NCI-H1048 (cell line): ENCODE results near the gene CPD.
"Not testable (repeated sequence)": the region's sequence is repeated elsewhere in the genome, so short reads cannot be mapped to it uniquely, and the experiment has no call there.

Experiments
- DNase-seq: peaks from one replicate; lab custom pipeline; 2025; lab: John Stamatoyannopoulos, UW

CPD gene

GRCh38 chr17:30427611-30428010, 48.9 kb downstream of the CPD start:
- no peak for DNase-seq

DNA sequence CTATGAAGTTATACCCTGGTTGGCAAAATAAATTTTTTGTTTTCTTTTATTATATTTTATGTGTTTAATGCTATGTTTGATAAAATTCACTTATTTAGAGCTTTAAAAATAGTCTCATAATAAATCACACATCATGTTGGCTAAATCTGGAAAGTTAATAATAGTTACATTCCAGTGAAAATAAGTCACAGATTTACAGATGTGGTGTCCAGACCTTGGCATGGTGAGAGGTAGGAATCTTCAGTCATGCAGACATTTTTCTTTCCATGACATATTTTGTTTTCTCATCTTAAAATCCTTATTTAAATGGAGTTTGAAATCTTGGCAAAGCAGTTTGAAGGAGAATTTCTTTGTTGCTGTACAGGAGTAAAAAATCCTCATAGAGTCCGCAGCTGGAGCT, 50.4 kb downstream of the CPD start:
- no peak for DNase-seq

DNA sequence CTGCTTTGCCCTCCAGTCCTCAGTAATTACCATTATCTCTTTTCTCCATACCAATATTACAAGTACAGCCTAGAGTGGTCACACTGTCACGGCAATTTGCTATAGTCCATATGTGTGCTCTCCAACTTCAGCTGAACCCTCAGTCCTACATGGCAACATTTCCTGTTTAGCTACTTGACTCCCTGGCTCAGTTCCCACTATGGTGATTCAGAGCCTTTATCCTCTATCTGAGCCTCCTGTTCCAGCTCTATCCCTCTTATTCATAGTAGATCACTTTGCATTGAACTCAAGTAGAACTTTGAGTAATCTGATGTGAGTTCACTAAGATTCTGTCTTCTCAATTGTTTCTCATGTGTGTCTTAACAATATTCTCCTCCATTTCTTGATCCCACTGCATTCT, 54.8 kb downstream of the CPD start:
- no peak for DNase-seq

- DNase-seq, result no peak
These were observed 58.0 kb downstream of the CPD start for GRCh38 chr17:30436729-30437128.

GRCh38 chr17:30443721-30444120, 65.0 kb downstream of the CPD start:
- DNase-seq, result no peak

DNA sequence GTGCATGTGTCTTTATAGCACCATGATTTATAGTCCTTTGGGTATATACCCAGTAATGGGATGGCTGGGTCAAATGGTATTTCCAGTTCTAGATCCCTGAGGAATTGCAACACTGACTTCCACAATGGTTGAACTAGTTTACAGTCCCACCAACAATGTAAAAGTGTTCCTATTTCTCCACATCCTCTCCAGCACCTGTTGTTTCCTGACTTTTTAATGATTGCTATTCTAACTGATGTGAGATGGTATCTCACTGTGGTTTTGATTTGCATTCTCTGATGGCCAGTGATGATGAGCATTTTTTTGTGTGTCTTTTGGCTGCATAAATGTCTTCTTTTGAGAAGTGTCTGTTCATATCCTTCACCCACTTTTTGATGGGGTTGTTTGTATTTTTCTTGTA, 67.9 kb downstream of the CPD start:
- not testable (repeated sequence) for DNase-seq

DNA sequence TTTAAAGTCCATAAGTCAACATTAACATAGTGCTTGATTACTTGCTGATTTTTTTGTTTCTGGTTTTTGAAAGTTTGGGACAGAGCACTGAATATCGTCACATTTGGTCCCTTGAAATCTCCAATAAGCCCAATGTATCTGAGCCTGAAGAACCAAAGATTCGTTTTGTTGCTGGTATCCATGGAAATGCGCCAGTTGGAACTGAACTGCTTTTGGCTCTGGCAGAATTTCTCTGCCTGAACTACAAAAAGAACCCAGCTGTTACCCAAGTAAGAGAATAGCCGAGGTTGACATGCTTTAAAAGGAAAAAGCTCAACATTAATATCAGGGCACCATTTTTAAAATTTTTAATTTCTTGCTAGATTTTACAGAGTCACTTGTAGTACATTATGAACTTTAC, 70.8 kb downstream of the CPD start:
- no peak for DNase-seq

- no peak for DNase-seq
These were observed 71.6 kb downstream of the CPD start for GRCh38 chr17:30450125-30451027.

- DNase-seq, result no peak
These were observed 75.9 kb downstream of the CPD start for GRCh38 chr17:30454635-30455034.

GRCh38 chr17:30458371-30458770, 79.6 kb downstream of the CPD start:
- DNase-seq, result no peak

GRCh38 chr17:30458797-30459413, 80.2 kb downstream of the CPD start:
- DNase-seq, result not testable (repeated sequence)

- DNase-seq, result no peak
These were observed 89.7 kb downstream of the CPD start for GRCh38 chr17:30468465-30468864.

- DNase-seq, result no peak
These were observed 93.6 kb downstream of the CPD start for GRCh38 chr17:30472238-30472890.

DNA sequence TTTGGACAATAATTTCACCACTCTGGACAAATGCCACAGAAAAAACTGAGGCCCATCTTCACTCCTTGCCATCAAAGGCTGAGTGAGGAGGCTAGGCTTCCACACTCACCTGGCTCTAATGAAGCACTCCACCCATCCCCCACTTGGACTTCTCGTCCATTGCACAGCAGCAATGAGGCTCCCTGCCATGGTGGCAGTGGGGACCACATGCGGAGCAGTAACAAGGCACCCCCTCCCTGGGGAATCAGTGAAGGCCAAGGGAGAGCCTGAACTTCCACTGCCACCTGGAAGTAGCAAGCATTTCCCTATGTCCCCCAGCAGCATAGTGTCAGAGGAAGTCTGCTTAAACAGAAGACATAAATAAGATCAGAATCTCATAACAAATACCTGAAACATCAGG, 96.5 kb downstream of the CPD start:
- DNase-seq, result no peak

DNA sequence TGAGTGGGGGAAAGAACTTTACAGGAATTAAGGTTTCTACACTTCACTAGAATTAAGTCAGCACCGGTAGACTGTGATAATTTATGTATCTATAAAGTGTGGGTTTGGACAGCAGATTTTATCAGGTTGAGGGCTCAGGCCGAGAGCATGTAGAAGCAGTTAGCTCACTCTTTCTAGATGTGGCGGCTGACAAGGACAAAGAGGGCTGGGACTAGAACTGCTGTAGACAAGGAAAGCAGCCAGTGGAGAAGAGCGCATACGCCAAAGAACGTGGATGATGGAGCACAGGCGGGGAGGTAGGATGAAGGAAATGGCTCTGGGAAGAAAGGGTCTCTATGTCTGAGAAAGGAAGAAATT, 98.0 kb downstream of the CPD start:
- no peak for DNase-seq

DNA sequence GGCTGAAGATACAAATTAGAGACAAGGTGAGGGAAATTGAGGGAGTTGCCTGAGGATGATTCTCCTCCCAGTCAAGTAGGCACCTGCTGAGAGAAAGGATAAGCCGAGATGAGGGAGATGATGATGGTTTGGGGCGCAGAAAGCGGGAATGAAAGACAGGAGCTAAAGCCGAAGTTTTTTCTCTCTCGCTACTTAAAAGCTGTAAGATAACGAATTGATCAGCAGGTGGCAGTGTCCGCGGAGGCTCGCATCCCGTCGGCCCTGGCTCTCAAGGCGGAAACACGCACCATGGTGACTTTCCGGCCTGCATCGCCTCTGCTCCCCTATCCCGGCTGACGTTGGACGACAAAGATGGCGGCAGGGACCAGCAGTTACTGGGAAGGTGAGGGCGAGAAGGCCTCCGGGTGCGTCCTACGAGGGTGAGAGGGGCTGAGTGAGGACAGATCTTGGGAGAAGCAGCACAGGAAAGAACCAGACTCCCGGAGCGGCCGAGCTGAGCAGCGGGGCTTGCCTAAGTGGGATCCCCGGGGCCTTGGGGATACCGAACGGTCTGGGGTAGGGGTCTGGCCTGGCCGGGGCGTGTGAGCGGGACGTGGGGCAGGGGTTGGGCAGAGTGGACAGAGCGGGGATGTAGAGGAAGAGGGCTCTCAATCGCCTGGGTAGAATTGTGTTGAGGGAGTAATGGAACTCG, 98.5 kb downstream of the CPD start, which contains the start of gene GOSR1:
Gene GOSR1 (plus strand): TSS at position 326 of the 691 bp plus-strand sequence. CDS start 26 bp downstream, at position 352.
- DNase-seq, result peak; percentile 88

DNA sequence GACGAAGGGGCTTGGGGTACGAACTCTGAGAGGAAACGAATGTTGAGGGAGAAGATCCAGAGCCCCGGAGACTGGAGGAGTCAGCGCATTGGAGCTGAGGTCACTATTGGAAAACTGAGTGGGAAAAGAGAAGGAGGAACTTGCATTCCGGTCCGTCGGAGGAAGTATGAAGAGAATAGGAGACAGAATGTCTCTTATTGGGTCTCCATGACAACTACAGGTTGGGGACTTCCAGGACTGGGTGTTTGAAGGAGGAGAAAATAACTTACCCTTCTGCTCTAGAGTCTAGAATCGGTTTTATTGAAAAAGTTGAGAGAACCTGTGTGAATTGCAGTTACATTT, 99.0 kb downstream of the CPD start:
- no peak for DNase-seq

- no peak for DNase-seq
These were observed 103.8 kb downstream of the CPD start for GRCh38 chr17:30482555-30482954.

DNA sequence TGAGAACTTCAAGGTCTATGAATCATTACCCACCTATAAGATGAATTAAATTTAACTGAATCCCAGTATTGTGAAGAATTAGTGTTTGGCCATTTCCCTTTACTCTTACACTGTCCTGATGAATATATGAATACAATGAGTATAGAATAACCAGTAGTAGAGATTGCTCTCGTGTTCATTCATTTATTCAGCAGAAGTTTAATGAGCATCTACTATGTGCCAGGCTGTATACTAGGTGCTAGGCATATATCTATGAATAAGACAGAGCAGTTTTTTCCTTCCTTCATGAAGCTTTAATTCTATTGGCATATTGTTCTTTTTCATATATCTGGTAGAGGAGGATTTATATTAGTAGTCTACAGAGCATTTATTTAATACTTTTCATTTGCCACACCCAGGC, 104.4 kb downstream of the CPD start:
- no peak for DNase-seq

DNA sequence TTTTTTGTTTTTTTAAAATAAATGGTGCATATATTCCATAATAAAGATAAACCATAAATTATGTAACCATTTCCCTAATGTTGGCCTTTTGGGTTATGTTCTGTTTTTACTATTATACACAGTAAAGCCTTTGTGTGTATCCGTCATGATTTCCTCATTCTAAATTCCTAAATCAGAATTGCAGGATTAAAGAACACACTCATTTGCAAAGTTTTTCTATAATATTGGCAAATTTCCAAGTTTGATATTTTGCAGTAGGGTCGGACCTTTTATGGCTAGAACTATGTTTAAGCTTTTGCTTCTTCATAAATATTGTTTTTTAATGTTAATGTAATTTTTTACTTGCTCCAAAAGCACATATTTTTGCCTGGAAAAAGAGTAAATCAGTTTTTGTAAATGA, 115.1 kb downstream of the CPD start:
- no peak for DNase-seq

DNA sequence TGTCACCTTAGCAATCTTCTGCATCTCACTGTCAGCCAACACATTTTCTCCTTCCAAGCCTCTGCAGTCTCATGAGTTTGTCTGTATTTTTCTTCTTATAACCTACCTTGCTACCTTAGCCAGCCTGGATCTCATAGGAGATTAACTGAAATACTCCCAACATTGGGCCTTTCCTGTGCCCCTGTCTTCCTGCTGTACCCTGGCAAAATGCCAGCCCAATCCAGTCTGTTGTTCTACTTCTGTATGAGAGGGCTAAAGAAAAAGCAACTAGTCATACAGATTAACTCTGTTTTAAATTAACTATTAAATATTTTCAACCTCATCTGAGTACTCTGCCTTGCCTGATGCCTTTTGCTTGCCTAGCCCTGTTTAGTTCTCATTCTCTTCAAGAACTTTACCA, 116.9 kb downstream of the CPD start:
- no peak for DNase-seq

DNA sequence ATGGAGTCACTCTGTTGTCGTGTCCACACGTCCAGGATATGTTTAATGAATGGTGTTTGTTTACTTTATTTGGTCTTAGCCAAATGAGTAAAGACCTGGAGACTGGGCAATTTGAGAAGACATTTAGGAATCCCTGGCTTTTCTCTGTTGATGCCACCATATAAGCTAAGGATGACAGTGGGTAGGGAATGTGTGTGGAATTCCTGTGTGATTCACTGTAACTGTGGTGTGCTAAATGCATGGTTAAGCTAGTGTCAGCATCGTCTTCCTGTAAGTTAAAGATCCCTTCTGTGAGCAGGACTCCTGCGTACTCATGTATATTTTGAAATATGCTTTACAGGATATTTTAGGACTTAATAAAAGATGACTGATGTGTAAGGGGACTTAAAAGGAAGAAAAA, 124.8 kb downstream of the CPD start:
- no peak for DNase-seq
